OCI-M2 (cell line): Measurements from ENCODE around the gene DDX20.
"Not testable (repeated sequence)": the region's sequence is repeated elsewhere in the genome, so short reads cannot be mapped to it uniquely, and the experiment has no call there.

Experiments
- DNase-seq: peaks from one replicate; lab custom pipeline; 2025; ENCODE audit not compliant: unreplicated experiment; lab: John Stamatoyannopoulos, UW

The DDX20 gene

DNA sequence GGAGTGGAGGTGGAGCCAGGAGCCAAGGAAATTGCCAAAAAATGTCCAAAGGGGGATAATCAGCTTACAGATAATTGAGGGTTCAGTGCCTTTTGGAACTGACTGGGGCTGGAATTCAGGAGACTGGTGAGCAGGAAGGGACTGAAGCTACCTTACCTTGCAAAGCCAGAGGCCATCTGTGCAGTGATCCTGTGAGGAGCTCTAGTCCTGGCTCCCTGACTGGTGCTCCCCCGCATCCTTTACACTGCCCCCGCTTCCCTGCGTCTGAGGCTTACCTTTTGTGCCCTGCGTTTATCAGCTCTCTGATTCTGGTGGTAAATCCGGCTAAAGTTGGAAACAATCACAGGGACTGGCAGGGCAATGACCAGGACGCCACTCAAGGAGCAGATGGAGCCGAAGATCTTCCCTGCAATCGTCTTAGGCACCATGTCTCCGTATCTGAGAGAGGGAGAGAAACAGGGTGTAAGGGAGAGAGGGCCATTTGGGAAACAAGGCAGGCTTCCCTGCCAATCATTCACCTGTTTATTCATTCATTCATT is 31.0 kb downstream of the DDX20 start:
- DNase-seq = no peak

DNA sequence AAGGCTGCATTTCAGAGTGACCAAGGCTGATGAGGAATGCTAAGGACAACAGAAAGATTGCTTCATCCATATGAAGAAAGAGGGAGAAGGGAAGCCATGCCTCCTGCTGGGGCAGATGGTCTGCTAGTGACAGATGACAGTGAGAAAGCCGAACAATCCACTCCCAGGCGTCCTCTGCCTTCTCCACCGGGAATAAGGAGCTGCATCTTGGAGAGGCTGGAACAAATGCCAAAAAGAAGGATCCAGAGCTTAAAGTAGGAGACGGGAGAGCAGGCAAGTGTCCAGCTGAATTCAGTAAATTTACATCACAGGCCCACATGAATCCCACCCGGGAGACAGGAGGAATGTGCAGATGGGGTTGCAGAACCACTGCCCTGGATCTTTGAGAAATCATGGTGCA is 33.4 kb downstream of the DDX20 start:
- no peak for DNase-seq

DNA sequence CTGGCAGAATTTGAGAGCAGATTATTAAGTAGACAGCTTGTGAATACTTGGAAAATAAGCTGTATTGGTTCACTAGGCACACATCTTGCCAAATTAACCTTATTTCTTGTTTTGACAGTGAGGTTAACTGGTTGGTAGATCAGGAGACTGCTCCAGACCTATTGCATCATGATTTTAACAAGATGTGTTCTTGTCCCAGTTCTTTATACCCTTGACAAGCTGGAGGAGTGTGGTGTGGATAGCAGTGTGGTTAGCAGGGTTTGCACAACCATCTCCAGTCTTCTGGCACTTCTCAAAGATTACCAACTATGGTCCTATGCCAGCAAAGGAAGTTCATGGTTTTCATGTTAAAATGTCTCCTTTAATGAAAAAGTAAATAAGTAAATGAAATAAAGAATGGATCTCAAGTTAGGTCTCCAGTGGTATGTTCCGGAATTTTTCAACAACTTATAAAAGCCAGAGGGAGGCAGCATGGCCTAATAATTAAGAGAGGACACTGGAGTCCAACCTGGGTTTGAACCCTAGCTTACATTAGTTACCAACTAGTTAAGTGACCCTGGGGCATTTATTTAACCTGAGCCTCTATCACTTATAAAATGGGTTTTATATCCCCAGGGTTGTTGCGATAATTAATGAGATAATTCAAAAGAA is 34.1 kb downstream of the DDX20 start:
- DNase-seq = no peak

DNA sequence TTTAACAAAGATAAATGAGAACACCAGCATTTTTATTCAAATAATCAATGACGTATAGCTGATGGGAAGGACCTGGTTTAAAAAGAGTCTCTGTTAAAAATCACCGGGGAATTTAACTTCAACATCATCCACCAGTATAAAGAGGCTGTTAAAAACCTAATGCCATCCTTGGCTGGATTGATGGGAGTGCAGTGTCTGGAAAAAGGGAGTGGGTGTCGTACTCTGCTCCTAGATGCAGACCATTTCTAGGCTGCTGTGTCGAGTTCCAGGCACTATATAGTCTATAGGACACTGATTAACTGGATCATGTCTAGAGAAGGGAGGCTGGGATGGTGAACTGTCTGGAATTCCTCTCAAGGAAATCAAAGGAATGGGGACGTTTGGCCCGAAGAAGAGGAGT is 36.1 kb downstream of the DDX20 start:
- no peak for DNase-seq

DNA sequence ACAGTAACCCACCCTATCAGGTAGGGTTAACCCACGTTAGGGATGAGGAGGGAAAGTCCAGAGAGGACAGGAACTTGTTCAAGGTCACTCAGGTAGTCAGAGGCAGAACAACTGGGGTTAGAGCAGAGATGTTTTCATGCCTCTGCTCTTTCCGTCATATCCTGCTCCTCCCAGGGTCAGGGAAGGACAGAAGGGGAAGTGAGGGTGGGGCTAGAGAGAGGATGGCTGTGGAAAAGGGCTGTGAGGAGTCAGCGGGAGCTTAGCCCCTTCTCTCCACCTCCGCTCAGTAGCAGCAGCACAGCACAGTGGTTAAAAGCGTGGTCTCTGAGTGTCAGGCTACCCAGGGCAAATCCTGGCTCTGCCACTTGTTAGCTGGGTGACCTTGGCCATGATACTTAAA is 36.5 kb downstream of the DDX20 start:
- no peak for DNase-seq

DNA sequence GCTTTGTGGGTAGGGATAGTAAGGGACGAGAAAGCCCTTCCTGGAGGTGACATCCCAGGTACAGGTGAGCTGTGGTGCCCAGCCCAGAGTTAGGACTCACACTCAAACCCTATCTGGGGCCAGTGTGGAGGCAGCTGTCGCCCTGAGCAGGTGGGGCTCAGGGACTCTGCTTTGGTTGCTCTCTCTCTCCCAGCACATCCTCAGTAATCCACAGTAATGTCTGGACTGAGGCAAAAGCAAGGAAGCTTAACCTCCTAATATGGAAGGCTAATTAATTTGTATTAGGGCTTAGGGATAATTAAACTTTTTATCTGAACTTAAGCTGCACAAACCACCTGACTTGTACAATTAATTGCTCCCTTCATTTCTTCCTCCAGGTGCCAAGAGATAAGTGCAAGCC is 38.2 kb downstream of the DDX20 start:
- DNase-seq = no peak

DNA sequence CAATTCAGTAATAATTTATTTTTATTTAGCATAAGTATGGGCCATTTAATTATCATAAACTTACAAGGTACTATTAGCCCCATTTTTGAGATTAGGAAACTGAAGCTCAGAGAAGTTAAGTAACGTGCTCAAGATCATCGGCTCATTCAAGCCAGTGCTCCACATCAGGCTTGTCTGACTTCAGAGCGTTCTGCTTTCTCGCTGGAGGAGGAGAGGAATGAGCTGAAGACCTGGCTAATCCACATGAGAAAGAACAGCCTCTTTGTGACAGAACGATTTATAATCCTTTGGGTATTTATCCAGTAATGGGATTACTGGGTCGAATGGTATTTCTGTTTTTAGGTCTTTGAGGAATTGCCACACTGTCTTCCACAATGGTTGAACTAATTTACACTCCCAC is 39.7 kb downstream of the DDX20 start:
- DNase-seq = no peak

DNA sequence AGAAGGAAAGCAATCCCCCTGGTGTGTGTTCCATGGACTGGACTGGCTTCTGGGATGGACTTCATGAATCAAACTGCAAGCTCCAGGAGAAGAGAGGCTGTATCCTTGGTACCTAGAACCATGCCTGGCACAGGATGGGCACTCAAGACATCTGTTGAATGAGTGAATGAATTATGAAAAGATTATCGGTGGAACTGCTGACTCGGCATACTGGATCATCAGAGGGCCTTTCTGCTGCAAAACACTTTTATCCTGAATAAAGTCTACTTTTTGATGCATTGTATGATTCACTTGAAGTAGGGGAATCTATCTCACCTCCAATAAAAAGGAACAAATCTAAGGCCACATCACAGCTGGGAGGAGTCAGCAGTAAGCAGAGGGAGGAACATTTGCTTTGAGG is 42.9 kb downstream of the DDX20 start:
- no peak for DNase-seq

DNA sequence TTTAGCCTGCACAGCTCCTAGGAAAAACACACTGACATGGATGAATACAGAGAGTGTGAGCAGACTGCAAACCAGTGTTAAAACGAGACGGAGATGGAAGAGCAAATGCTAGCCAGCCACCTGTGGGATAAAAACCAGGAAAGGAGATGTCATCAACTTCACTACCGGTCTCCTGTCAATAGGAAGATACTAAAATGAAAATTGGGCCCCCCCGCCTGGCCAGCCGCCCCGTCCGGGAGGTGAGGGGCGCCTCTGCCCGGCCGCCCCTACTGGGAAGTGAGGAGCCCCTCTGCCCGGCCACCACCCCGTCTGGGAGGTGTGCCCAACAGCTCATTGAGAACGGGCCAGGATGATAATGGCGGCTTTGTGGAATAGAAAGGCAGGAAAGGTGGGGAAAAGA is 44.0 kb downstream of the DDX20 start:
- DNase-seq = not testable (repeated sequence)

DNA sequence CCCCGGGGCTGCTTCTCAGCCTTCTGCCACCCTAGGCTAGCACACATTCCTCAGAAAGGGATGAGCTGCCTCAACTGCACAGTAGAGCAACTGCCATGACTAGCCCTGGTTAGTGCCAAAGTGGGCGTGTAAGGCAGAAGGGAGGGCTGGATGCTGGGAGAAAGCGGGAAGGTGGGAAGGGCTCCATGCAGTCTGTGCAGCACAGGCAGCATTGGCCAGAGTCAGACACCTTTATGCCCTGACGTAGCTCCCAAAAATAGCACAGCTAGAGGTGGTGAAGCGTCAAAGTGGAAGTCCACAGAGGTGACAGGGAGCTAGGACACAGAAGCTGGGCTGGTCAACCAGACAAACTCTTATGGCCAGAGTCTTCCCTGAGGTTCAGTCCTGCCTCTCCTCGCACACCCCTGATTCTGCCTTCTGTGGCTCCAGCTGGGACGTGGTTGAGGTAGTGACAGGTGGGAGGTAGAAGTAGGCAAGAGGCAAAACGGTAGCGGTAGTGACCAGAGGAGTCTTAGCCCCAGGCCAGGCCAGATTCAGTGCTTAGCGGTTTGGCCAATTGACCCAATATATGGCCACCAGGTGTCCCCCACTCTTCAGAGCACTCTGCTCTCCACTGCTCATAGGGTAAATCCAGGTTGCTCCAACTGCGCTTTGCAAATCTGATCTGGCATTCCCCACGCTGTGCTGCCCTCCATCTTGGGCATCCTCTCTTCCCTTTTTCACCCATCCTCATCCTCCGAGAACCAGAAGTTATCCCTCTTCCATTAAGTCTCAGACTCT is 45.6 kb downstream of the DDX20 start:
- DNase-seq = no peak

DNA sequence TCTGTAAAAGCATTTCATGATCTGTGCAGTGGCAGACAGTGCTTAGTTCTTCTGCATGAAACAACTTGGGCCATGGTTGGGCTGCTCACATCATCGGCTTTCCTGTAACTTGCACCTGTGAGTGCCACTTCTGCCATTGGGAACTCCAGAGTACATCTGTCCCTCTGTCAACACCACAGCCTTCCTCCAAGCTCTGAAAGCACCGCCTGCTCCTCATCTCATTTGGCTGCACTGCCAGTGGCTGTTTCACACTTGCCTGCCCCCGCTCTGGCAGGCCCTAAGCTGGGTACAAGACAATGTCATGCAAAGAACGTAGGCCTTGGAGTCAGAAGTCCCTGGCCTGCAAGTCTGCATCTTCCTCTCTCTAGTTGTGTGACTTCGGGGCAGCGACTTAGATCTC is 46.4 kb downstream of the DDX20 start:
- no peak for DNase-seq

DNA sequence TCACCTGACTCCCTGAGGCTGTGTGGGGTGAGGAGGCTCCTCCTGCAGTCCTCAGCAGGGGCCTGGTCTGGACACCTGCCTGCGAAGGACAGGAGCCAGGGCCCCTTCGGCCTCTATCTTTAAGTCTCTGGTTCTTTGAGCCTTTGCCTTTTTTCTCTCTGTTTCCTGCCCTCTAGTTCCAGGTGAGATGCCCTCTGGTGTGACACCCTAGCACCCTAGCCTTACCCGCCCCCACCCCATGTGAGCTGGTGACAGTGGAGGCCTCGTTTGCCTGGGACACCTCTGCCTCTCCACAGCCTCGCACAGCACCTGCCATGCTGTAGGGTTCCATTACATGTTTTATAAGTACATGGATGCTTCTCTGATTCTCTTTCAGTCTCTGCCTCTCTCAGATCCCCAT is 47.3 kb downstream of the DDX20 start:
- no peak for DNase-seq

DNA sequence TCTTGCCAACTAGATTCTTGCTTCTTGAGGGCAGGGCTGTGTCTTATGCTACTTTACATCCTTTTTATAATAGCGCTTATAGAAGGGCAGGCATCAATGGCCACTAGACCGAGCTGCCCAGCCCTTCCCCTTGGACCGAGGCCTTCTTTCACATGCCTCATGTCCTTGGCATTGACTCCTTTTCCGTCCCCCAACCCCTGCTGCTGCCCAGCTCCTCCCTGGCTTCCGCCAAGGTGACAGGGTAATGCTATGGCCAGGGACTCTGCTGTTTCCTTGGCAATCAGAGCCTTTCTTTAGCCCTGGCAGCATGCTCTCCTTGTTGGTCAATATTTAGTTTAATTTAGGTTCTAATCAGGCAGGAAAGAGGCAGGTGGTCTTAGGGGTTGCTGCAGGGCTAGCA is 48.2 kb downstream of the DDX20 start:
- DNase-seq = no peak

DNA sequence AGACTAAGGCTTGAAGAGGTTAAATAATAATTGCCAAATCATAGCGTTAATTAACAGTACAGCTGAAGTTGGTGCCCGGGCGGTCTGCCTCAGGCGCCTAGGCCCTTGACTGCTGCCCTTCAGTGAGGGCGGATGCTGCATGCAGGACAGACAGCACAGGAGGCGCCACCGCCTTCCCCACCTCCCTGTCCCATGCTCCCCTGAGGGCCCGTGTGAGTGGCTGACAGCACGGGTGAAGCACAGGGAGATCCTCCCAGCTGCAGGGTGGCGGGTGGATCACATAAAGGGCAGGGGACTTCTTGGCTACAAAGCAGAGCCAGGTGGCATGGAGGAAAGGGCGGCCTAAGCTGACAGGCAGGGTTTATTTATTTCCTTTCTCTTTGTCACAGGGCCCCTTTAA is 49.1 kb downstream of the DDX20 start:
- no peak for DNase-seq

DNA sequence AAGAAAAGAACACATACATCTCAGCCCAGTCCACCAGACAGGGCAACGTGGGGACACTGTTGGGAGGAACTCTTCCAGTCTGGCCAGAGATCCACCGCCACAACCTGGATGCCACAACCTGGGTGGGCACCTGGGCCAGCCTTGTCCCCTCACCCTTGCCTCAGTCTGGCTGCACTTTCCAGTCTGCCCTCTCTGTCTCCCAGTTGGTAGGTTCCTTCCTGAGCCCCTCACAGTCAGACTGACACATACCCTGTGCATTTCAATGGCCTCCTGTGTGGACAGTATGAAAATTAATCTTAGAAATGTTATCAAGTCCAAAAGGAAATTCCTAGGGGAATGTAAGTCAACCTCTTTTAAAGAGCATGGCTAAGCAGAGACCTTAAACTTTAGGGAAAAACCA is 49.5 kb downstream of the DDX20 start:
- DNase-seq = no peak

DNA sequence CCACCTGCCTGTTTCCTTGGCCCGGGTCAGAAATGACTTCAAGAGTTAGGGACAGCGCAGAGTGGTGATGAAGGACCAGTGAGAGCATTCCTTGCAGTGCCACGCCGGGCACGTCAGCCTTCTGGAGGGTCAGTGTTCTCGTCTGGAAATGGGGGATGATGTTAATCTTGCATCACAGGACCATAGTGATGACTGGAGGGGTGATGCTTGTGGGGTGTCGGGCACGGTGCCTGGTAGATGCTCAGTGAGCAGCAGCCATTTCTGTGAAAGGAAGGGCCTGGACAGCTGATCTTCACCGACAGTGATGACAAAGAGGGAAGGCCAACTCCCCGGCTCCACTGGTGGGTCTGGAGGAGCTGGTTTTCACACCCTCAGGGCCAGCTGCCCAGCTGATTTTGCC is 56.2 kb downstream of the DDX20 start:
- no peak for DNase-seq

DNA sequence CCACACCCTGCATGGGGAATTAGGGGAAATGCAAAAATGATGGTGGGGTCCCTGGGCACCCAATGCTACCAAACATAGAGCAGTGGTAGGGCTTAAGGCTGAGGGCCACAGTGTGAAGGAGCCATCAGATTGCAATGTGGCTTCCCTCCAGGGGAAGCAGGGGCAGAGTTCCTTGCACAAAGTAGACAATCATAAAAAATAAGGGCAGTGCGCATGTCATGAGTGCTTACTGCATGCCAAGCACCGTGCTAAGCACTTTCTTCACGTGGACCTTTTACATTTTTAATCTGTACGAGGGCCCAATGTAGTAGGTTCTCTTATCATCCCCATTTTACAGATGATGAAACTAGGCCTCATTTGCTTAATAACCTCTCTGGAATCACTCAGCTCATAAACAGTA is 56.6 kb downstream of the DDX20 start:
- no peak for DNase-seq

DNA sequence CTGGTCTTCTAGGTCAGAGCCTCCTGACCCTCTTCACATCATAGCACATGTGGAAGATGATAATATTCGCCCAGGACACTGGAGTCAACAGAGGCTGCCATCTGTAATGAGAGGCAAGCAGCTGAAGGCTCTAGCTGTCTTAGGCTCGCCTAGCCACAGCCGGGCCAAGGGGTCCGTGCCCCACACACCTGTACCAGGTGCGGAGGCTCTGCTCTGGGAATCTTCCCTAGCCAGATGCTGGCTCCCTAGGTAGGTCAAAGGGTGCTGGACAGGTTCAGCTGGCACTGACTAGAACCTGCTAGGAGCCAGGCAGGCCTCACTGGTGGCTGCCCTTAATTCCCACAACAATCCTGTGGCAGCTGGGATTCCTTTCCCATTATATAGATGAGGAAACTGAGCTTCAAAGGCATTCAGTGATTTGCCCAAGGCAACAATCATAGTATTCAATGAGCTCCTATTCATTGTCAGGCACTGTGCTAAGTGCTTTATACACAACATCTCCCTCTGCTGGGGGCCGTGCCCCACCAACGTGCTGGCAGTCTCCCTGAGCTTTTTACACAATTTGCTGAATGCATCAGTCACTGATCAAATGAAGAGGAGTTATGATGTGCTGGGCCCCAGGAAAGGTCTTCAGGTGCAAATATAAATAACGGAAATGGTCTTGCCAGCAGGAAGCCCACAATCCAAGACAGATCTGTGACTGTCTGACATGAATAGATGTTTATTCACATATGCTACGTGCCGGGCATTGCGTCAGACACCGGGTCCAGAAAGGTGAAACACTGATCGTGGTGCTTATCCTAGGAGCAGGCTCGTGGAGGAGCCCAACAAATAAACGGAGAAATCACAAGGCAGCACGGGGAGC is 58.0 kb downstream of the DDX20 start:
- DNase-seq = no peak

DNA sequence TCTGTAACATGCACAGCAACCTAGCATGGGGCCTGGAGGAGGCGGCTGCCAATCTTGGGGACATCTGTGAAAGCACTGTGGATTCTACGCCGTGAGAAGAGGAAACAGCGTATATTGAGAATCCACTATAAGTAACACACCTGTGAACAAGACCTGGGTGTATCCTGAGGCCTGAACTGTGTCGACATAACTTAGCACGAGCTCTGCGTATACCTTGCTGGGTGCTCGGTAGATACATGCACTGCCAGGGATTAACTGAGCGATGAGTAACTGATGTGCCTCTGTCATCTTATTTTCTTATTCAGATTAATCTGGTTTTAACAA is 58.6 kb downstream of the DDX20 start:
- no peak for DNase-seq

DNA sequence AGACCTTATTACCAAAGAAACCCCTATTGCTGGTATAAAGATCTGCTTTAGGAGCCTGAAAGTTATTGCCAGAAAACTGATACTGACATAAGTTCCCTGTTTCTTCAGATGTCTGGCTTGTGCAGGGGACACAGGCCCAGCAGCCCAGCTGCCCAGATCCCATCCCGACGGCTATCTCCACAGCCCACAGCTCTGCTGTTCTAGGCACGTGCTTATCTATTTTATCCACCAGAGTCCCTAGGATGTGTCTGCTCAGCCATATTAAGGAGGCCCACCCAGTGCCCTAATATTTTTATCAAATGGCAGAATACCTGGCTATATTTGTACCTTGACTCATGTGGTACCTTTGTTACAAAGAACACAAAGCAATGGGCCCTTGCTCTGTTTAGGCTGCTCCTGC is 58.9 kb downstream of the DDX20 start:
- no peak for DNase-seq
